Ovary (tissue), 3 donors: Measurements from ENCODE around the gene PARK7.

Source experiments
- CTCF ChIP-seq, 3 donors: fragments of 450-650 bp in 2 of 3; fragments of 200-600 bp in 1 of 3; IDR thresholded peaks; one replicate each; pipeline versions ENCODE4 v1.5.1 to v1.8.0; 2016 to 2022; ENCODE audit warnings: antibody characterized with exemption in 3 of 3, mild to moderate bottlenecking in 1 of 3
- EP300 ChIP-seq: sonication (generic); formaldehyde crosslinking; IDR thresholded peaks from one replicate; pipeline ENCODE4 v1.6.1; 2017; ENCODE audit warnings: antibody characterized with exemption
- POLR2A ChIP-seq: fragments of 450-650 bp; IDR thresholded peaks from one replicate; pipeline ENCODE4 v1.6.1; 2017; ENCODE audit warnings: antibody characterized with exemption, mild to moderate bottlenecking, moderate library complexity
- donor health status: DM: no; HTN: no; CAD: no.

GRCh38 chr1:7932524-7933138, 28.9 kb upstream of the PARK7 start:
- TF ChIP-seq CTCF (IDR thresholded peaks at IDR 0.05) (no peak), POLR2A (no peak), EP300 (no peak)
